H9 (cell line): ENCODE results near the gene COL4A2. TPM values are rescaled to one million over a fixed set of nuclear protein-coding genes. Genes with fewer than 3 reads are reported as not detected.

Experiments used
- DNase-seq: peaks from one replicate; pipeline ENCODE4 v3.0.0-alpha.2; 2017
- H2AFZ ChIP-seq: one replicate; pipeline ENCODE4 v1.6.1; 2013; ENCODE audit warnings: mild to moderate bottlenecking, low read length, control low read depth, moderate library complexity
- H2AK5ac ChIP-seq: 2 replicates; pipeline ENCODE4 v1.6.1; 2013; ENCODE audit warnings: low read length, control low read depth, mixed read lengths; ENCODE audit not compliant: insufficient read length
- H2BK120ac ChIP-seq: one replicate; pipeline ENCODE4 v1.6.1; 2013; ENCODE audit warnings: low read depth, mild to moderate bottlenecking, low read length, control low read depth, inconsistent platforms; ENCODE audit not compliant: poor library complexity, severe bottlenecking
- H2BK12ac ChIP-seq: 2 replicates; pipeline ENCODE4 v1.6.1; 2013; ENCODE audit warnings: low read length, control low read depth, mixed read lengths, low read depth; ENCODE audit not compliant: insufficient read length
- H2BK15ac ChIP-seq: 2 replicates; pipeline ENCODE4 v1.6.1; 2013; ENCODE audit warnings: low read depth, low read length, control low read depth
- H2BK20ac ChIP-seq: one replicate; pipeline ENCODE4 v1.6.1; 2013; ENCODE audit warnings: low read depth, mild to moderate bottlenecking, low read length, control low read depth, inconsistent platforms; ENCODE audit not compliant: poor library complexity, severe bottlenecking
- H2BK5ac ChIP-seq: 2 replicates; pipeline ENCODE4 v1.6.1; 2013; ENCODE audit warnings: low read length, control low read depth, mixed read lengths; ENCODE audit not compliant: insufficient read length
- H3K14ac ChIP-seq: 2 replicates; pipeline ENCODE4 v1.6.1; 2013; ENCODE audit warnings: low read length, control low read depth; ENCODE audit not compliant: insufficient read depth
- H3K18ac ChIP-seq: 2 replicates; pipeline ENCODE4 v1.6.1; 2013; ENCODE audit warnings: low read depth, mild to moderate bottlenecking, mixed read lengths, low read length, control low read depth; ENCODE audit not compliant: insufficient read length
- H3K23ac ChIP-seq: 2 replicates; pipeline ENCODE4 v1.6.1; 2013; ENCODE audit warnings: low read length, control low read depth, mixed read lengths, low read depth; ENCODE audit not compliant: insufficient read length
- H3K23me2 ChIP-seq: 2 replicates; pipeline ENCODE4 v1.6.1; 2013; ENCODE audit warnings: low read depth, mild to moderate bottlenecking, mixed read lengths, low read length, control low read depth; ENCODE audit not compliant: insufficient read length, poor library complexity, severe bottlenecking
- H3K27ac ChIP-seq: 2 replicates; pipeline ENCODE4 v1.5.1; 2013; ENCODE audit warnings: low read length, control low read depth, mixed read lengths, low read depth; ENCODE audit not compliant: insufficient read length
- H3K27me3 ChIP-seq: 2 replicates; pipeline ENCODE4 v1.6.1; 2013; ENCODE audit warnings: low read length, control low read depth, inconsistent platforms; ENCODE audit not compliant: insufficient read depth
- H3K4ac ChIP-seq: 2 replicates; pipeline ENCODE4 v1.6.1; 2013; ENCODE audit warnings: low read depth, mild to moderate bottlenecking, control low read depth, inconsistent platforms, low read length, moderate library complexity
- H3K4me1 ChIP-seq: 2 replicates; pipeline ENCODE4 v1.6.1; 2013; ENCODE audit warnings: low read length, control low read depth, inconsistent platforms; ENCODE audit not compliant: insufficient read depth
- H3K4me2 ChIP-seq: 2 replicates; pipeline ENCODE4 v1.6.1; 2013; ENCODE audit warnings: low read length, control low read depth, mixed read lengths; ENCODE audit not compliant: insufficient read length, insufficient read depth
- H3K56ac ChIP-seq: 2 replicates; pipeline ENCODE4 v1.6.1; 2013; ENCODE audit warnings: low read depth, mild to moderate bottlenecking, mixed read lengths, low read length, control low read depth; ENCODE audit not compliant: insufficient read length
- H3K79me1 ChIP-seq: 2 replicates; pipeline ENCODE4 v1.6.1; 2013; ENCODE audit warnings: low read depth, mild to moderate bottlenecking, moderate library complexity, low read length, control low read depth, inconsistent platforms; ENCODE audit not compliant: insufficient read depth, poor library complexity, severe bottlenecking
- H3K79me2 ChIP-seq: 2 replicates; pipeline ENCODE4 v1.6.1; 2013; ENCODE audit warnings: low read length, control low read depth, inconsistent platforms; ENCODE audit not compliant: insufficient read depth
- H3K9ac ChIP-seq: 2 replicates; pipeline ENCODE4 v1.6.1; 2013; ENCODE audit warnings: low read length, control low read depth, mixed read lengths; ENCODE audit not compliant: insufficient read length; ENCODE audit errors: extremely low read depth
- H3K9me3 ChIP-seq: one replicate; pipeline ENCODE4 v1.6.1; 2013; ENCODE audit warnings: low read depth, low read length, inconsistent platforms; ENCODE audit not compliant: control insufficient read depth
- H3T11ph ChIP-seq: one replicate; pipeline ENCODE4 v1.6.1; 2013; ENCODE audit warnings: mild to moderate bottlenecking, low read length, control low read depth, inconsistent platforms
- H4K20me1 ChIP-seq: one replicate; pipeline ENCODE4 v1.6.1; 2013; ENCODE audit not compliant: control insufficient read depth, insufficient read length, insufficient read depth
- H4K5ac ChIP-seq: 2 replicates; pipeline ENCODE4 v1.6.1; 2013; ENCODE audit warnings: low read depth, mild to moderate bottlenecking, mixed read lengths, low read length, control low read depth; ENCODE audit not compliant: insufficient read length
- H4K8ac ChIP-seq: replicated peaks from 2 replicates; pipeline ENCODE4 v1.6.1; 2013; ENCODE audit warnings: low read length, control low read depth, mixed read lengths, low read depth; ENCODE audit not compliant: insufficient read length
- H4K91ac ChIP-seq: 2 replicates; pipeline ENCODE4 v1.6.1; 2013; ENCODE audit warnings: low read depth, mild to moderate bottlenecking, moderate library complexity, mixed read lengths, low read length, control low read depth; ENCODE audit not compliant: insufficient read length
- H3K27ac Mint-ChIP-seq, 3 experiments: 2 replicates in 2 of 3; 3 replicates in 1 of 3; pipeline ENCODE4 v1.8.0; 2020 to 2021; ENCODE audit warnings: mixed read lengths in 3 of 3, mild to moderate bottlenecking in 1 of 3, moderate library complexity in 1 of 3
- H3K27me3 Mint-ChIP-seq: 2 replicates; pipeline ENCODE4 v1.8.0; 2021; ENCODE audit warnings: low read depth, mild to moderate bottlenecking, moderate library complexity, mixed read lengths
- H3K36me3 Mint-ChIP-seq, 3 experiments: 2 replicates in 2 of 3; 3 replicates in 1 of 3; pipeline ENCODE4 v1.8.0; 2020 to 2021; ENCODE audit warnings: low read depth in 3 of 3, mixed read lengths in 3 of 3; ENCODE audit not compliant: insufficient read depth in 1 of 3
- H3K4me1 Mint-ChIP-seq, 2 experiments: 2 replicates each; pipeline ENCODE4 v1.8.0; 2020; ENCODE audit warnings: mixed read lengths in 2 of 2
- H3K4me3 Mint-ChIP-seq, 2 experiments: 2 replicates in 1 of 2; 3 replicates in 1 of 2; pipeline ENCODE4 v1.8.0; 2020 to 2021; ENCODE audit warnings: mild to moderate bottlenecking in 2 of 2, mixed read lengths in 2 of 2, moderate library complexity in 1 of 2
- H3K9me3 Mint-ChIP-seq, 2 experiments: 2 replicates in 1 of 2; 3 replicates in 1 of 2; pipeline ENCODE4 v1.8.0; 2020; ENCODE audit warnings: mild to moderate bottlenecking in 2 of 2, mixed read lengths in 2 of 2, moderate library complexity in 1 of 2
- CTCF ChIP-seq: fragments of 200-600 bp; sonication (generic); conservative IDR thresholded peaks from 3 replicates; pipeline ENCODE4 v1.8.0; 2021; ENCODE audit warnings: antibody characterized with exemption, mild to moderate bottlenecking
- WGBS: extraction: QIAGEN DNeasy Blood & Tissue Kit; methylation state at CpG from one replicate; pipeline ENCODE4 v1.1.7; 2013; ENCODE audit warnings: missing lambda C conversion rate, low lambda C conversion rate, mixed read lengths; ENCODE audit not compliant: insufficient read length; ENCODE audit errors: extremely low coverage; 5-methylcytosine and 5-hydroxymethylcytosine counted together
- total RNA-seq: library from RNA; stranded (reverse); gene quantifications from 2 replicates; pipeline ENCODE4 v1.2.1, GENCODE V29; 2021

Gene COL4A2
- total RNA-seq, 1 experiment from 2014 or later: 76.5 TPM

GRCh38 chr13:110382830-110383229 is 75.7 kb downstream of the COL4A2 start:
- Histone ChIP-seq H3K27me3 (no peaks in the 10 kb centered on the region), H3K9ac (no peak overlapping the region), H4K91ac (no peak overlapping the region), H4K8ac (no peak overlapping the region), H2BK5ac (no peak overlapping the region), H3K79me2 (no peaks in the 10 kb centered on the region), H3T11ph (no peak overlapping the region), H2AK5ac (no peak overlapping the region), H3K23ac (no peak overlapping the region), H2BK15ac (no peak overlapping the region), H3K4me2 (no peak overlapping the region), H3K14ac (no peak overlapping the region), H2BK12ac (no peak overlapping the region), H4K5ac (no peak overlapping the region), H4K20me1 (no peaks in the 10 kb centered on the region), H3K18ac (no peak overlapping the region), H3K23me2 (no peaks in the 10 kb centered on the region), H3K9me3 (no peaks in the 10 kb centered on the region), H2BK120ac (no peak overlapping the region), H3K4ac (no peak overlapping the region), H2AFZ (no peak overlapping the region), H3K79me1 (no peaks in the 10 kb centered on the region), H3K27ac (no peak overlapping the region), H3K56ac (no peak overlapping the region), H2BK20ac (no peak overlapping the region), H3K4me1 (peaks cover 5% of the 10 kb centered on the region; the same call in 1 of the 2 replicates)
- DNase-seq: no peak
- H3K4me3 Mint-ChIP-seq: no peak overlapping the region
- H3K4me1 Mint-ChIP-seq: peaks cover 26% of the 10 kb centered on the region in 2 experiments
- WGBS: no CpG with 5 or more reads among the region's 4 CpGs
- H3K36me3 Mint-ChIP-seq: peaks cover 6 to 18% (median 10%) of the 10 kb centered on the region in 3 experiments
- peaks cover 28% of the 10 kb centered on the region for H3K27me3 Mint-ChIP-seq
- H3K9me3 Mint-ChIP-seq: peaks cover 10 to 16% of the 10 kb centered on the region in 2 experiments
- no peak for TF ChIP-seq CTCF
- no peak overlapping the region for H3K27ac Mint-ChIP-seq
